ENCODE measurements around the gene ESRP2.

The ESRP2 gene

GRCh38 chr16:68263559-68264127 lies 27.7 kb upstream of the ESRP2 start:
- no peak for DNase-seq

- no peak for DNase-seq
Measured at GRCh38 chr16:68259007-68259825, 23.3 kb upstream of the ESRP2 start.

- no peak for DNase-seq
Measured at GRCh38 chr16:68257906-68258800, 22.2 kb upstream of the ESRP2 start.

GRCh38 chr16:68257251-68257905 lies 21.5 kb upstream of the ESRP2 start:
- no peak for DNase-seq

GRCh38 chr16:68255712-68256111 lies 19.8 kb upstream of the ESRP2 start:
- DNase-seq = no peak

GRCh38 chr16:68253721-68254120 lies 17.8 kb upstream of the ESRP2 start:
- DNase-seq = no peak

GRCh38 chr16:68252383-68252782 lies 16.5 kb upstream of the ESRP2 start:
- DNase-seq = no peak

- no peak for DNase-seq
Measured at GRCh38 chr16:68251832-68252231, 15.9 kb upstream of the ESRP2 start.

GRCh38 chr16:68250951-68251350 lies 15.0 kb upstream of the ESRP2 start:
- no peak for DNase-seq

GRCh38 chr16:68249371-68249770 lies 13.4 kb upstream of the ESRP2 start:
- DNase-seq = no peak

- no peak for DNase-seq
Measured at GRCh38 chr16:68247932-68248331, 12.0 kb upstream of the ESRP2 start.

GRCh38 chr16:68247400-68247799 lies 11.5 kb upstream of the ESRP2 start:
- DNase-seq = no peak

GRCh38 chr16:68246666-68247065 lies 10.7 kb upstream of the ESRP2 start:
- DNase-seq = no peak

GRCh38 chr16:68246121-68246520 lies 10.2 kb upstream of the ESRP2 start:
- DNase-seq = no peak

GRCh38 chr16:68244903-68245853 lies 9.3 kb upstream of the ESRP2 start, which contains the start of gene PLA2G15:
TSS of gene PLA2G15 (plus strand) at chr16:68245373. CDS start at chr16:68245427, 54 bp downstream.
- DNase-seq = peak; percentile 97

GRCh38 chr16:68244481-68244902 lies 8.6 kb upstream of the ESRP2 start:
- DNase-seq = no peak

GRCh38 chr16:68242926-68243858 lies 7.3 kb upstream of the ESRP2 start:
- no peak for DNase-seq

GRCh38 chr16:68242085-68242484 lies 6.2 kb upstream of the ESRP2 start:
- DNase-seq = no peak

GRCh38 chr16:68238029-68238345 lies 2.1 kb upstream of the ESRP2 start:
- DNase-seq = no peak

GRCh38 chr16:68237243-68238028 lies 1.5 kb upstream of the ESRP2 start:
- peak; percentile 93 for DNase-seq
